NCI-H460 (cell line): ENCODE measurements around the gene SLC4A5. TPM values are rescaled to one million over a fixed set of nuclear protein-coding genes. Genes with fewer than 3 reads are reported as not detected.
A peak's percentile ranks its signal among the peaks of the same experiment; 100 is the strongest.
"Not testable (repeated sequence)": the region's sequence is repeated elsewhere in the genome, so short reads cannot be mapped to it uniquely, and the experiment has no call there.

Source experiments
- DNase-seq: peaks from one replicate; pipeline ENCODE4 v3.0.0-alpha.2; 2016; ENCODE audit warnings: low read depth; ENCODE audit errors: extremely low read depth
- total RNA-seq: library from RNA; depleted of rRNA; stranded (reverse); fragments of >200 nt; shearing (Covaris generic); gene quantifications from 2 replicates; pipeline ENCODE4 v1.2.3, GENCODE V29; 2014

SLC4A5 gene
- total RNA-seq, 1 experiment from 2014 or later: 0.40 TPM

- DNase-seq: no peak
These were observed 22.8 kb upstream of the SLC4A5 start for GRCh38 chr2:74366036-74366435.

GRCh38 chr2:74364533-74365505 is 21.6 kb upstream of the SLC4A5 start:
- no peak for DNase-seq

DNA sequence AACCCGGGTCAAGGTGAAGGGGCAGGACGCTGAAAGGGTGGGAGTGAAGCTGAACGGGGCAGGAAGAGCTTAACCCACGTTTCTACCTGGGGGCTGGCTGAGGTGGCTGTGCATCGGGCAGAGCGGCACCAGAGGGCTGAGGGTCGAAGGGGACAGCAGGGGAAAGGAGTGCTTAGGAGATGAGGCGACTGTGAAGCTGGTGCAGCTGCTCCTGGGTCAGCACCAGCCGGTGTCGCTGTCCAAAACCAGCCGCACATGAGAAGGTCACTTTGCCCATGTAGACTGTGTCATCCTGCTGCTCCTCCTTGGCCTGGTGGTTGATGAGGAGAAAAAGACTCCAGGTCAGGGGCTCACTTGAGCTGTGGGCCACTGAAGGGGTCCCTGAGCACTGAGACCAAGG is 18.1 kb upstream of the SLC4A5 start:
- no peak for DNase-seq

- DNase-seq: no peak
These were observed 14.4 kb upstream of the SLC4A5 start for GRCh38 chr2:74357627-74358026.

GRCh38 chr2:74349889-74350288 is 6.7 kb upstream of the SLC4A5 start:
- DNase-seq: no peak

- no peak for DNase-seq
These were observed 4.5 kb upstream of the SLC4A5 start for GRCh38 chr2:74347742-74348141.

GRCh38 chr2:74347303-74347702 is 4.1 kb upstream of the SLC4A5 start:
- no peak for DNase-seq

GRCh38 chr2:74345272-74345943 is 2.2 kb upstream of the SLC4A5 start:
- DNase-seq: no peak

DNA sequence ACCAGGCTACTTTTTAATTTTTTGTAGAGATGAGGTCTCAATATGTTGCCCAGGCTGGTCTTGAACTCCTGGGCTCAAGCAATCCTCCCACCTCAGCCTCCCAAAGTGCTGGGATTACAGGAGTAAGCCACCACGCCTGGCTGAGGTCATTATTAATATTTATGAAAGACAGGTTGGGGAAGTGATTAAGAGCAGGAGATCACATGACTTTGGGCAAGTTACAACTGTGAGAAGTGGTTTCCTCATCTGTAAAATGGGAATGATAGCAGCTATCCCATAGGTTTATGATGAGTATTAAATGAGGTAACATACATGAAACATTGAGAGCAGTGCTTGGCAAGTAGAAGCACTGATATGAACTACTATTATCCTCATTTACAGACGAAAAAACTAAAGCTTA is 7.0 kb downstream of the SLC4A5 start:
- not testable (repeated sequence) for DNase-seq

GRCh38 chr2:74334931-74335333 is 8.3 kb downstream of the SLC4A5 start:
- peak; percentile 71 for DNase-seq

DNA sequence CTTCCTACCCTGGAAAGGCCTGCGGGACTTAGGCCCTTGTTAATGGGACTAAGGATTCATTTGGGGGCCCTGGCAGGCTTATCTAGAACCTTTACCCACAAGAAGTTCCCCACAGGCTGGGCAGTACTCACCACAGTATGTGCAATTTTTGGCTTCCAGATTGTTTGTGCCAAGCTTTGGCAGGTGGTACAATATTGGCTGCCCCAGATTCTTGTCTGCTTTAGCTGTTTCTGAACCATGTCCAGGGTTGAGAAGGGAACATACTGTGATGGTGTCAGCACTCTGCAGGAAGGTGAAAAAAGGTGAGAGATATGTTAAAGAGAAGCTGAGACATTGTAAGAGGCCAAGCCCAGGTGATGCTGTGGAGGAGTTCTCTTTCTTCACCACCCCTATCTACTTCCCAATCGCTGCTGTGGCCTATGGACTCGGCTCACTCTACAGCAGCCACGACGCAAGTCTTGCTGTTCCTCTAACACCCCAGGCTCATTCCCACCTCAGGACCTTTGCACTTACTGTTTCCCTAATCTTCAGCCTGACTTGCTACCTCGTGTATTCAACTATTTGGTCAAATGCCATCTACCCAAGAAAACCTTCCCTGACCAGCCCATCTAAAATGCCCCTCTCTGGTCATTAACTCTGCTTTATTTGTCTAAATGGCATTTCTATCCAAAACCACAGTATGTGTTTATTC is 9.2 kb downstream of the SLC4A5 start:
- DNase-seq: no peak

GRCh38 chr2:74333175-74333574 is 10.0 kb downstream of the SLC4A5 start:
- peak; percentile 30 for DNase-seq

GRCh38 chr2:74332550-74333174 is 10.6 kb downstream of the SLC4A5 start:
- DNase-seq: no peak

DNA sequence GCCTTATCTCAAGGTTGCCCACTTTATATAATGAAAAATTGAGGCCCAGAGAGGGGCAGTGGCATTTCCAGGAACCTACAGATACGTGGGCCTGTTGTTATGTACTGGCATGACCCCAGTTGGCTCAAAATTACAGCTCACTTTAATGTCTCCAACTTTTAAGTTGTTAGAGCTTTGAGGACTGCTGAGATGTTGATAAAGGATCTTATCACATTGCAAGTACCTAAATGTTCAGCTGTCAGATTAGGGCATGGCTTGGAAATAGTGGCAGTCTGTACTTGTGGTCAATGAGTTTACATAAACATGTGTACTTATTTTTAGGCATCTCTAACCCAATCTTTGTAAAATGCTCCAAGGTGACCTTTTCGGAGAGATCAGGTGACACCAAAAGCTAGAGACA is 14.6 kb downstream of the SLC4A5 start:
- DNase-seq: no peak

- DNase-seq: no peak
These were observed 15.1 kb downstream of the SLC4A5 start for GRCh38 chr2:74328074-74328473.

GRCh38 chr2:74327627-74328026 is 15.6 kb downstream of the SLC4A5 start:
- DNase-seq: no peak

DNA sequence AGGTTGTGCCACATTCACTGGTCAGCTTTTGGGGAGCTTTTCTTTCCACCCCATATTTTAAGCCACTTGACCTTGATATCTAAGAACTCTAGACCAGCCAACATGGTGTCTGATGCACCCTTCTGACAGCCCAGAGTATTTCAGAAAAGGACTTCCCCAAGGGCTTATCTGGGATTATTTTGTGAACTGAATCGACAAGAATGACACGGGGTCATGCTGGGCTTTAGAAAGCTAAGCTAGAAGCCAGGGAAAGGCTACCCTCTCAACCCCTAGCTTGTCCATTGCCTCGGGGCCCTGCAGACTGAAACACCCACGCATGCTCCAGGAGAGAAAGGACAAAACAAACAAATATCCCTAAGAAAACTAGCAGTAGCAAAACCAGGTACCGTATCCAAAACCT is 16.0 kb downstream of the SLC4A5 start:
- no peak for DNase-seq

DNA sequence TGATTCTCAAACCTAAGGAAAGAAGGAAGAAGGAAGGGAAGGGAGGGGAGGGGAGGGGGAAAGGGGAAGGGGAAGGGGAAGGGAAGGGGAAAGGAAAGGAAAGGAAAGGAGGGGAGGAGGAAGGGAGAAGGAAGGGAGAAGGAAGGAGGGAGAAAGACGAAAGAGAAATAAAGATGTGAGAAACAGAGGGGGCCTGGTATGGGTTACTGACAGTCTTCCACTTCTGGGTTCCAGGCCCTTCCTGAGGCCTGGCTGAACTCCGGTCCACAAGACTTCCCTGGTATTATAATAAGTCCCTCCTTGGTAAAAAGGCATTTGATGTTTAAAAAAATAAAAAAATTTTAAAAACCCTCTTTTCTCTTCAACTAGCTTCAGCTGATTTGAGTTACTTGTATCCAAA is 17.4 kb downstream of the SLC4A5 start:
- DNase-seq: no peak

DNA sequence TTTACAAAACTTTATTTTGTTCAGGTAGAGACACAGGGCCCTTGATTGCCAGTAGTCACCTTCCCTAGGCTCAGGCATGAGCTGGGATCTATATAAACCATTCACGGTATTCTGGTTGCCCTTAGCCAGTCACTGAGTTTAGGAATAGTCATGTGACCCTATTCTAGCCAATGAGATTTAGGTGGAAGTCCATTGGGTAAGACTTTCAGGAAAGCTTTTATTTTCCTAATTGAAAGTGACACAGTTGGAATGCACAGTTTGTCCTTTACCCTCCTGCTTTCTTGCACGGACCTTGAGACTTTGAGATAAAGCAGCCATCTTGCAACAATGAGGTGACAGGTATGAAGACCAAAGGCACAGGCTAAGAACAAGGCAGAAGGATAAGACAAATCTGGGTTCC is 21.5 kb downstream of the SLC4A5 start:
- no peak for DNase-seq

GRCh38 chr2:74317701-74318100 is 25.5 kb downstream of the SLC4A5 start:
- DNase-seq: no peak
